GM12874 (cell line): ENCODE data around the gene CHD9.

Source experiments
- TF ChIP-seq, protein P1 (sequence below): IDR thresholded peaks from 2 replicates; pipeline ENCODE4 v1.5.1; 2011; ENCODE audit warnings: low read depth, mild to moderate bottlenecking, control low read depth, low read length, moderate library complexity; ENCODE audit not compliant: insufficient read depth

CHD9 gene, protein sequence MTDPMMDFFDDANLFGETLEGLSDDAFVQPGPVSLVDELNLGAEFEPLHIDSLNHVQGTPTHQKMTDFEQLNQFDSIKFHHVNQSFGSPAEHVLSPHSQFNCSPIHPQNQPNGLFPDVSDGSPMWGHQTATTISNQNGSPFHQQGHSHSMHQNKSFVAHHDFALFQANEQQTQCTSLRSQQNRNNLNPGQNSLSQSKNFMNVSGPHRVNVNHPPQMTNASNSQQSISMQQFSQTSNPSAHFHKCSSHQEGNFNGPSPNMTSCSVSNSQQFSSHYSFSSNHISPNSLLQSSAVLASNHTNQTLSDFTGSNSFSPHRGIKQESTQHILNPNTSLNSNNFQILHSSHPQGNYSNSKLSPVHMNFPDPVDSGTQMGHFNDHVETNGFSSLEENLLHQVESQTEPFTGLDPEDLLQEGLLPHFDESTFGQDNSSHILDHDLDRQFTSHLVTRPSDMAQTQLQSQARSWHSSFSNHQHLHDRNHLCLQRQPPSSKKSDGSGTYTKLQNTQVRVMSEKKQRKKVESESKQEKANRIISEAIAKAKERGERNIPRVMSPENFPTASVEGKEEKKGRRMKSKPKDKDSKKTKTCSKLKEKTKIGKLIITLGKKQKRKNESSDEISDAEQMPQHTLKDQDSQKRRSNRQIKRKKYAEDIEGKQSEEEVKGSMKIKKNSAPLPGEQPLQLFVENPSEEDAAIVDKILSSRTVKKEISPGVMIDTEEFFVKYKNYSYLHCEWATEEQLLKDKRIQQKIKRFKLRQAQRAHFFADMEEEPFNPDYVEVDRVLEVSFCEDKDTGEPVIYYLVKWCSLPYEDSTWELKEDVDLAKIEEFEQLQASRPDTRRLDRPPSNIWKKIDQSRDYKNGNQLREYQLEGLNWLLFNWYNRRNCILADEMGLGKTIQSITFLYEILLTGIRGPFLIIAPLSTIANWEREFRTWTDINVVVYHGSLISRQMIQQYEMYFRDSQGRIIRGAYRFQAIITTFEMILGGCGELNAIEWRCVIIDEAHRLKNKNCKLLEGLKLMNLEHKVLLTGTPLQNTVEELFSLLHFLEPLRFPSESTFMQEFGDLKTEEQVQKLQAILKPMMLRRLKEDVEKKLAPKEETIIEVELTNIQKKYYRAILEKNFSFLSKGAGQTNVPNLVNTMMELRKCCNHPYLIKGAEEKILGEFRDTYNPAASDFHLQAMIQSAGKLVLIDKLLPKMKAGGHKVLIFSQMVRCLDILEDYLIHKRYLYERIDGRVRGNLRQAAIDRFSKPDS (N-terminal part only)

DNA sequence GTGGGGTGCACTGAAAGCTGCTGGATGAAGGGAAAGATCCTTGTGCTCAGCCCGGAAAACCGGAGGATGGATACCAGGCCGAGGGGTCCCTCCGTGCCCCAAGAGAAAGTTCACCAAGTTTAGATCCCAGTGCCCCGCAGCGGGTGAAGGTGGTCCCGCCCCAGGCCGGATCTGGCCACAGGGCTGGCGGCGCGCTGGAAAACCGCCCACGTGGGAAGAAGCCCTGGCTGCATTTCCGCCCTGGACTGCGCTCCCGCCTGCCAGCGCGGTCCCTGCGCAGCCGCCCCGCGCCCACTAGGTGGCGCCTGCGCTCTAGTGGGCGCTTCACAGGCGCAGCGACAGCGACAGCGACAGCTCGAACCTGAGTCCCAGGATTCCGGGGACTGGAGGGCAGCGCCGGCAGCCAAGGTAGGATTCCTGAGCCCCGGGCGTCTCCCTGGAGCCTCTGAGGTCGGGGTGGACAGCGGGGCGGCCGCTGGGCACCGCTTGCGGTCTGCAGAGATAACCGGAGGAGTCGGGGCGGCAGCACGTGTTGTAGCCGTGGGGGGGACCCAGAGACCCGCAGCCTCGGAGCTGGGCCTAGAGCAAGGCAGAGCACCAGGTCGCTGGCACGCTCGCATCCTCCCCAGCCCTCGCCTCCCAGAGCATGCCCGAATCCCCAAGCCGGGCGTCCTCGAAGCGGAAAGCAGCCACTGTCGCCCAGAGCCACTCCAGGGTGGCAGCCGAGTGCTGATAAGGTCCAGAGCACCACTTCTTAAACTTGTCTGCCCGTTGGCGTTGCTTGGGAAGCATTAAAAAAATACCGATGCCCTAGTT lies at the start of gene CHD9:
TSS of gene CHD9 (plus strand) at position 322 of the 816 bp plus-strand sequence. CDS start 101,099 bp downstream, outside the sequence.
- TF ChIP-seq, protein P1, sequence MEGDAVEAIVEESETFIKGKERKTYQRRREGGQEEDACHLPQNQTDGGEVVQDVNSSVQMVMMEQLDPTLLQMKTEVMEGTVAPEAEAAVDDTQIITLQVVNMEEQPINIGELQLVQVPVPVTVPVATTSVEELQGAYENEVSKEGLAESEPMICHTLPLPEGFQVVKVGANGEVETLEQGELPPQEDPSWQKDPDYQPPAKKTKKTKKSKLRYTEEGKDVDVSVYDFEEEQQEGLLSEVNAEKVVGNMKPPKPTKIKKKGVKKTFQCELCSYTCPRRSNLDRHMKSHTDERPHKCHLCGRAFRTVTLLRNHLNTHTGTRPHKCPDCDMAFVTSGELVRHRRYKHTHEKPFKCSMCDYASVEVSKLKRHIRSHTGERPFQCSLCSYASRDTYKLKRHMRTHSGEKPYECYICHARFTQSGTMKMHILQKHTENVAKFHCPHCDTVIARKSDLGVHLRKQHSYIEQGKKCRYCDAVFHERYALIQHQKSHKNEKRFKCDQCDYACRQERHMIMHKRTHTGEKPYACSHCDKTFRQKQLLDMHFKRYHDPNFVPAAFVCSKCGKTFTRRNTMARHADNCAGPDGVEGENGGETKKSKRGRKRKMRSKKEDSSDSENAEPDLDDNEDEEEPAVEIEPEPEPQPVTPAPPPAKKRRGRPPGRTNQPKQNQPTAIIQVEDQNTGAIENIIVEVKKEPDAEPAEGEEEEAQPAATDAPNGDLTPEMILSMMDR = peak; percentile 98

DNA sequence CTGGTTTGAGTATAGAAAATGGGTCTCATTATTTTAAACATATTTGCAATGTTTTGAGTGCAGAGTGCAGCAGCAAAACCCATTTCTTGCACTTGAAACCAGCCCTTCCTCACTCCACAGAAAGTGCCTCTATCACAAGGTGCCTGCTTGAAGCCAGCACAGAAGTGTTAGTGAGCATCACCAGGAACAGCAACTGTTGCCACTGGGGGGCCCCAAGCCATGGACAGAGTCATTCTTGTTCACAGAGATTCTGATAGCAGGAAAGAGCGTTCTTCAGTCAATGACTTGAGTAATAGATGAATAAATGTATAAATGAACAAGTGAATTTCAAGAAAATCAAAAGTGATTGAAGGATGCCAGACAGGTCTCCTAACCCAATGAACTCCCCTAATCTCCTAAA lies 47.7 kb upstream of the CHD9 start:
- TF ChIP-seq, protein P1 = no peak

DNA sequence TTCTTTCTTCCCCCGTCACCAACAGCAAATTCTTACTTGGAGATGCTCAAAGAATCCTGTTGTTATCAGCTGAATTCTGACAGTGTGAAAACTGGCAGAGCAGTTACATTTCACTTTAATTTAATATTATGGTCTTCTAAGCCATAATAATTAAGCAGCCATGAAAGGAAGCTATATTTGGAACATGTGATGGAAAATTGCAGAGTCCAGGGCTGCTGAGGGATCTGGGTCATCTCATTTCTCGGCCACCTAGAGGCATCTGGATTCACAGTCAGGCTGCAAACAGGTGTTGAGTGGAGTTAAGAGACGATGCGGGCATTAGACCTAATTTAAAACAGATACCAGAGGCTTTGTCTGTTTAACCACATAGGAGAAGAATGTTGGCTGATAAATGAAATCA lies 40.5 kb upstream of the CHD9 start:
- TF ChIP-seq, protein P1 = no peak

DNA sequence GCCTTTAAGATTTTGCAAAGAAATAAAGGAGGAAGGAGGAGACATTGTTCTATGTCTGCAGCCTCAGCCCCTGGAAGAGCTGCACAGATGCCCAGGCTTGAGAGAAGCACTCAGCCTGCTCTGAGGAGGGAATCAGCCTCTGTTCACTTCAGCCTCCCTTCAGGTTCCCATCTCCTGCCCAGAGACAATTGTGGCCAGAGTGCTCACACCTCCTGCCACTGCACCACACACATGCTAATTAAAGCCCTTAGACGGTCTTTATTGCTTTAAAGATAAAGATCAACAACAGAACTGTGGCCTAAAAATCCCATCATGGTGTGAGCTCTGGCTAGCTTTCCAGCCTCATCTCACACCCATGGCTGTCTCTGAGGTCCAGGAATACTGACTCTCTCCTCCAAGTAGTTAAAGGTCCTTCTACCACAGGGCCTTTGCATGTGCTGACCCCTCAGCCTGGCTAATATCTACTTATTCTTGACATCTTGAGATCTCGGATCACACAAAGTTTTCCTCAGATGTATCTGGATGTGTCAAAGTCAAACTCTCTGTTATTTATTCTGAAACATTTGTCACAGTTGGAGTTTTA lies 35.9 kb upstream of the CHD9 start:
- TF ChIP-seq, protein P1 = no peak

DNA sequence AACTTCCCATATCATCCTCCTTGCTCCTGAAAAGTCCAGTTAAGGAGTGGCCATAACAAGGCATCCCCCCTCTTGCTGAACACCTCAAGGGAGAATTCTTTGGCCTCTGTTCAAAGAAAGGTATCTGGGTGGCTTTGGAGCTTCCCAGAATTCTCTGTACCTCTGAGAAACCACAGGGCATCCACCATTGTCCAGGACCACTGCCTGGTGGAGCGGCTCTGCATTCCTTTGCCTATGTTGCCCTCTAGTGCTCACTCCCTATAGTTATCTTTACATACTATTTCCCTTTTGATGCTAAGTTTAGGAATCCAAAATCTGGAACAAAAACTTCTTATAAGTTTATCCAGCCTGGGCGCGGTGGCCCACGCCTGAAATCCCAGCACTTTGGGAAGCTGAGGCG lies 32.4 kb upstream of the CHD9 start:
- TF ChIP-seq, protein P1 = peak; percentile 41; the same call in 1 of the 2 replicates

DNA sequence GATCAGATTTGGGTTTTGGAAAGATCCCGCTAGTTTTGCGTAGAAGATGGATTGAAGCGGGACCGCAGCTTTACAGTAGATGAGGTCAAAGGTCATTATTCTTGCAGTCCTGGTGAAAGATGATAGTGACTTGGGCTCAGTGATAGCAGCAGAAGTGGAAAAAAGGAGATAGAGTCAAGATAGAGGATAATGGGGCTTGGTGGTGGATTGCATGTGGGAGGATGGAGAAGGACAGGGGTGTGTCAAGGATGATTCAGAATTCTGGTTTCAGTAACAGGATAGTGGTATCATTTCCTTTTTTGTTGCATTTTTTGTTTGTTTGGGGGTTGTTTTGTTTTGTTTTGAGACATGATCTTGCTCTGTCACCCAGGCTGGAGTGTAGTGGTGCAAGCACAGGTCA lies 30.7 kb upstream of the CHD9 start:
- TF ChIP-seq, protein P1 = no peak
